Activated naive CD8-positive, alpha-beta T cell treated with anti-CD3 and anti-CD28 coated beads, Interleukin-2, amount 10 ng/mL, durations not matched to agents 7 days and 5 days (primary cell): ENCODE data around the gene TTC6. TPM values are rescaled to one million over a fixed set of nuclear protein-coding genes. Genes with fewer than 3 reads are reported as not detected.

Source experiments
- ATAC-seq: fragments of 150-1000 bp; cut with Tn5 transposase; one replicate; pipeline ENCODE4 v1.10.0; 2021; ENCODE audit warnings: low read depth, moderate library complexity
- POLR2A ChIA-PET: fragments of 350-600 bp; sonication (Branson Sonifier 250); formaldehyde crosslinking; loops from one replicate; lab custom pipeline; 2021; ENCODE audit warnings: antibody characterized with exemption; lab: Charles Lee
- DNase-seq: peaks from one replicate; pipeline ENCODE4 v3.0.0; 2021
- H3K27ac Mint-ChIP-seq: one replicate; pipeline ENCODE4 v1.8.0; 2022; ENCODE audit warnings: mild to moderate bottlenecking, mixed read lengths
- H3K27me3 Mint-ChIP-seq: one replicate; pipeline ENCODE4 v1.8.0; 2022; ENCODE audit warnings: mild to moderate bottlenecking, moderate library complexity, mixed read lengths
- H3K36me3 Mint-ChIP-seq: one replicate; pipeline ENCODE4 v1.8.0; 2021; ENCODE audit warnings: mild to moderate bottlenecking, mixed read lengths
- H3K4me1 Mint-ChIP-seq: one replicate; pipeline ENCODE4 v1.8.0; 2021; ENCODE audit warnings: mixed read lengths
- H3K4me3 Mint-ChIP-seq: one replicate; pipeline ENCODE4 v1.8.0; 2022; ENCODE audit warnings: mild to moderate bottlenecking, moderate library complexity, mixed read lengths
- H3K9me3 Mint-ChIP-seq: one replicate; pipeline ENCODE4 v1.8.0; 2021; ENCODE audit warnings: mixed read lengths
- total RNA-seq, 2 experiments: library from RNA; stranded (reverse); gene quantifications; one replicate each; pipeline ENCODE4 v1.2.3, GENCODE V29; 2021

Gene TTC6
- total RNA-seq, 2 experiments from 2014 or later: not detected

GRCh38 chr14:37641117-37641516, 45.7 kb downstream of the TTC6 start:
- no peaks in the 10 kb centered on the region for H3K36me3 Mint-ChIP-seq
- POLR2A ChIA-PET: no interaction called here
- H3K4me1 Mint-ChIP-seq: no peaks in the 10 kb centered on the region
- H3K27me3 Mint-ChIP-seq: no peaks in the 10 kb centered on the region
- no peak for ATAC-seq
- no peak for DNase-seq
- H3K27ac Mint-ChIP-seq: no peak overlapping the region
- H3K9me3 Mint-ChIP-seq: no peaks in the 10 kb centered on the region
- H3K4me3 Mint-ChIP-seq: no peak overlapping the region

GRCh38 chr14:37642125-37642524, 46.7 kb downstream of the TTC6 start:
- no peak overlapping the region for H3K4me3 Mint-ChIP-seq
- ATAC-seq (no peak), DNase-seq (no peak)
- no peaks in the 10 kb centered on the region for H3K4me1 Mint-ChIP-seq
- H3K9me3 Mint-ChIP-seq: no peaks in the 10 kb centered on the region
- no peaks in the 10 kb centered on the region for H3K27me3 Mint-ChIP-seq
- H3K27ac Mint-ChIP-seq: no peak overlapping the region
- H3K36me3 Mint-ChIP-seq: no peaks in the 10 kb centered on the region
- POLR2A ChIA-PET: no interaction called here

DNA sequence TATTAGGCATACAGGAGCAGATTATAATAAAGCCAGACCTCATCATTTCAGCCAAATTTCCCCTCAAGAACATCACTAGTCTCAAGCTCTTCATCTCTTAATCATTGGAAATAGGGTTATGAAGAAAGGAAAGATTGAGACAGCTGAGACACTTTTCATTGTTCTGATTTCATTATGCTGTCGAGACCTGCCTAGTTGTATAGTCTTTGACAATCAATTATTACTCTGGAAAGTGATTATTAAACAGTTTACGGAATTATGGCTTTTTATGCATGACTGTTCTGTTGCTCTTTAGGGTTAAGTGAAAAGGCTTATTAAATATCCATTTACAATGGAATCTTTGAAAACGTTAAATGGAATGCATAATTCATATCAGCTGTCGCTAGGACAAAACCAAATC, 48.3 kb downstream of the TTC6 start:
- no peaks in the 10 kb centered on the region for H3K4me1 Mint-ChIP-seq
- no peaks in the 10 kb centered on the region for H3K9me3 Mint-ChIP-seq
- DNase-seq (no peak), ATAC-seq (no peak)
- no peaks in the 10 kb centered on the region for H3K36me3 Mint-ChIP-seq
- no peaks in the 10 kb centered on the region for H3K27me3 Mint-ChIP-seq
- no peak overlapping the region for H3K27ac Mint-ChIP-seq
- POLR2A ChIA-PET: no interaction called here
- no peak overlapping the region for H3K4me3 Mint-ChIP-seq

Other genes starting within 250 kb of the TTC6 start
- gene FOXA1, start 380 bp upstream of the TTC6 start, total RNA-seq: not detected